ENCODE results near the gene LETM1. TPM values are rescaled to one million over a fixed set of nuclear protein-coding genes. Genes with fewer than 3 reads are reported as not detected.

The LETM1 gene
- total RNA-seq, 1 experiment from 2014 or later = 37.7 TPM

- no peak for DNase-seq (ENCODE audit: low spot score)
These were observed 61.1 kb downstream of the LETM1 start for GRCh38 chr4:1794809-1795298.

GRCh38 chr4:1793940-1794808 lies 61.8 kb downstream of the LETM1 start:
- DNase-seq (ENCODE audit: low spot score) = no peak

DNA sequence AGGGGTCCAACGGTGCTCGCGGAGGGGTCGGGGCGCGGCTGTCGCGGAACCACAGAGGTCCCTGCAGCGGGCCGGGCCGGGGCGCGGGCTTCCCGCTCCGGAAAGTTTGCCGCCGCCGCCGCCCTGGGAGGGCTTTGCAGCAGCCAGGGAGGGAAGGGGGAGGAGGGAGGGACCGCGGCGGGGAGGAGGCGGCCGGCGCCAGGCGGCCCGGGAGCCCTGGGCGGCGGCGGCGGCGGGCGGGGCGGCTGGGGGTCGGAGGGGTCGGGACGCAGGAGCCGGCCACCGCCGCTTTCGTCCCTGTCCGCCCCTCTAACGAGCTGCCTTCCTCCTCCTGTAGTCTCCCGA lies 62.5 kb downstream of the LETM1 start:
- no peak for DNase-seq (ENCODE audit: low spot score)

DNA sequence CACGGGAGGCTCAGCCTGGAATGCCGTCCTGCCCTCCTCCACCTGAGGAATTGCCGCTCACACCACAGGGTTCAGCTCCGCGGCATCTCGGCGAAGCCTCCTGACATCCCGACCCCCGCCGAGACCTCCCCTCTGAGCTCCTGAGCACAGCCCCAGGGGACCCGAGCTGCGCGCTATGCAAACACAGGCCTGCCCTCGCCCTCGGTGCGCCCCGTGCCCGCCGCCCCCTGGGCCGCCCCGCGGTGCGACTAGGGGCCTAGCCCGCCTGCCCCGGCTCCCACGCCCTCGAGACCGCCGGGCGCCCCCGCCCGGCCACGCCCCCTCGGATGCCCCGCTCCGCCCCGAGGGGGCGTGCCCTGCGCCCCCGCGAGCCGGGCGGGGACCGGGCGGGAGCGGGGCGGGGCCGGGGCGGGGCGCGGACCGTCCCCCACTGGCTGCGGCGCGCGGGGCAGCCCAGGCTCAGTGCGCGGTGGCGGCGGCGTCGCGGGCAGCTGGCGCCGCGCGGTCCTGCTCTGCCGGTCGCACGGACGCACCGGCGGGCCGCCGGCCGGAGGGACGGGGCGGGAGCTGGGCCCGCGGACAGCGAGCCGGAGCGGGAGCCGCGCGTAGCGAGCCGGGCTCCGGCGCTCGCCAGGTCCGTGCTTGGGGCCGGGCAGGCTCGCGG lies 63.0 kb downstream of the LETM1 start, which contains the start of gene FGFR3:
TSS of gene FGFR3 (plus strand) at position 462 of the 664 bp plus-strand sequence. CDS start 642 bp downstream, outside the sequence.
- DNase-seq (ENCODE audit: low spot score) = no peak

- DNase-seq (ENCODE audit: low spot score) = no peak
These were observed 63.7 kb downstream of the LETM1 start for GRCh38 chr4:1792158-1792831.

- DNase-seq (ENCODE audit: low spot score) = no peak
These were observed 66.0 kb downstream of the LETM1 start for GRCh38 chr4:1790005-1790404.

DNA sequence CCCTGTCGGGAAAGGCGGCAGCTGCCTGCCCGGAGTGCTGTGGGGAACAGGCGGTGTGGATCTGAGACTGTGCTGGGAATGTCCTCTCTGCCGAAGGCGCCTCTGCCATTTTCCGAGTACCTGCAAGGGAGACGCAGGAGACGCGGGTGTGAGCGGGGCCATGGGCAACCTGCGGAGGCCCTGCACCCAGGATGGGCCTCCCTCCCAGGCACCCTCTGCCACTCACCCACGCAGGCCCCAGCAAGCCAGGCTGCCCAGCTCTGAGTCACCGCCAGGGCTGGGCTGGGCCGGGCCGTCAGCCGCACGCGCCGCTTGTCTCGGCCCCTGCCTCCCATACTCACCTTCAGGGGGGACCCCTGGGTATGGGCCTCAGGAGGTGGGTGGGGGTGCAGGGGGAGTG lies 66.4 kb downstream of the LETM1 start:
- DNase-seq (ENCODE audit: low spot score) = no peak

GRCh38 chr4:1788254-1788973 lies 67.5 kb downstream of the LETM1 start:
- DNase-seq (ENCODE audit: low spot score) = no peak

- no peak for DNase-seq (ENCODE audit: low spot score)
These were observed 68.4 kb downstream of the LETM1 start for GRCh38 chr4:1787411-1788077.

DNA sequence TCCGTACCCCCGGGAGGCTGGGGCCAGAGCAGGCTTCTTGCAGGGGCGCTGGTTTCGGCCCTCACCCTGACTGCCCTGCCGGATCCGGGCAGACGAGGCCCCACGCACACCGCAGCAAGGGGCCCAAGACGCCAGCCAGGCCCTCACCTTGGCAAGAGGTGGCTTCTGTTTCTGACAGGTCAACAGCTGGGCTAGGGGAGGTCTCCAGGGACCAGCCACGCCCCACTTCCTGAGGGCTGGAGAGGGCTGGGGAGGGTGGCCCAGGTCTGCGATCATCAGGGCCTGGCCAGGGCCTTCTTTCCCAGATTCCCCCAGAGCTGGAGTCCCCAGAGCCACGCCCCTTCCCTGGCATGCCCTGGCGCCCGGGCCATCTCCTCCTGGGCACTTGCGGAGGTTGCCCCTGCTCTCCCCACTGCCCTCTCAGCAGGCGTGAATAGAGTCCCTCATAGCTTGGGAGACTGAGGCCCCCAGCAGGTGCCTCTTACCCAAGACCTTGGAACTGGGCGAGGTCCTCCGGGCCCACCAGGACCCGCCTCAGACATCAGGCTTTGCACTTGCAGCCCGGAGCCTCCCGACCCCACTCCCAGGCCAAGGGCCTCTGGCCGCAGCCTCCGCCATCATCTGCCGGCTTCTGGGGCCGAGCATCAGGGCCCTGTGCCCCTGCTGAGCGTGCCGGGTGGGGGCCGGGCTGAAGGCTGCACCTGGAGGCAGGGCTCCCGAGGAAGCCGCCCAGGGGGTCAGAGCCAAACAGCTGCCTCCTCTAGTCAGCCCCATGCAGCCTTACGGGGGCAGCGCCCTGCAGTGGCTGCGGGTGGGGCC lies 69.2 kb downstream of the LETM1 start:
- no peak for DNase-seq (ENCODE audit: low spot score)

DNA sequence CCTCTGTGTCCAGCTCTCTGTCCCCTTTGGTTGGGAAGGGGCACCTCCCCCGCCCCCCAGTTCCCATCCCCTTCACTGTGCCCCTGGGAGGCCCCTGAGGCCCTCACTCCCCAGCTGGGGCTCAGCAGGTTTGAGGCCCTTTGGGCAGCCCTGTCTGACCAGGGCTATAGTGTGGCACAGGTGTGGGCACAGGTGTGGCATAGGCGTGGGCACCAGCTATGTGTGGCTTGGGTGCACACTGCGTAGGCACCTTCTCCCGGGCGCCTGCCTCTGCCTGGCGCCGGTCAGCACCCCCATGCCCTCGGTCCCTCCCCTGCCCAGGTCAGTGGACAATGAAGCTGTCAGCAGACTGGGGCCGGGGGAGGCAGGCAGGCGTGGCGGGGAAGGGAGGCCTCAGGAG lies 70.4 kb downstream of the LETM1 start:
- no peak for DNase-seq (ENCODE audit: low spot score)

GRCh38 chr4:1784789-1785591 lies 71.0 kb downstream of the LETM1 start:
- no peak for DNase-seq (ENCODE audit: low spot score)

GRCh38 chr4:1784395-1784788 lies 71.6 kb downstream of the LETM1 start:
- no peak for DNase-seq (ENCODE audit: low spot score)

- no peak for DNase-seq (ENCODE audit: low spot score)
These were observed 72.0 kb downstream of the LETM1 start for GRCh38 chr4:1783970-1784369.

GRCh38 chr4:1783015-1783414 lies 72.9 kb downstream of the LETM1 start:
- DNase-seq (ENCODE audit: low spot score) = no peak

- DNase-seq (ENCODE audit: low spot score) = no peak
These were observed 75.5 kb downstream of the LETM1 start for GRCh38 chr4:1780435-1780834.

DNA sequence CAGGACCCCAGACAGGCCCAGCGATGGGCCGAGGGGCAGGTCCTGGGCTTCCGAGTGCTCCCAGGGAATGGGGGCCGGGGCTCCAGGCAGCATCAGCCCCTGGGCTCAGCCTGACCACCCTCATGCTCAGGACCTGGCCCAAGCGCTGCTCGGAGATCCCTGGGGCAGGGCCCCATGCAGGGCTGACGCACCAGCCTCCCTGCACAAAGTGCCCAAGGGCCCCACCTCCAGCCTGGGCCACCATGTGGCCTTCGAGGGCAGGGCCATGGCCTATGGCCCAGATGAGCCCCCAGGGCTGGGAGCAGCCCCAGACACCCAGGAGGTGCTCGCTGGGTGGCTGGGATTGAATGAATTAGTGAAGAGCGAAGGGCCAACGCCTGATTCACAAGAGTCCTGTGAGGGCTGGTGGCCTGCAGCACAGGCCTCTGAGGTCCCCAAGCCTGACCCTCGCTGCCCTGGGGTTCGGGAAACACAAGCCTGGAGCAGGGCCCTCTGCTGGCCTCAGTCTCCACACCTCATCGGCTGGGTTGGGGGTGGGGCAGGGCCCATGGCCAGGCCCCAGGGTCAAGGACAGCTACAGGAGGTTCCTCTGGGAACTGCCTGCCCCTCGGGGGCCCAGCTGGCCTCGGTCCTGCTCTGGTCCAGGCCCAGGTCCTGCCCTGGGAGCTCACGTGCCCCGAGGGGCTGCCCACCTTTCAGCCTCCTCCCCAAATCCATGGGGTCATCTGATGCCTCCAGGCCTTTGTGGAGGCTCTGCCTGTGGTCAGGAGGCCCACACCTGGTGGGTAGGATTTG lies 76.2 kb downstream of the LETM1 start:
- no peak for DNase-seq (ENCODE audit: low spot score)

GRCh38 chr4:1778642-1779392 lies 77.1 kb downstream of the LETM1 start:
- no peak for DNase-seq (ENCODE audit: low spot score)
